GM19467 (cell line): ENCODE measurements around the gene LMF2.
A peak's percentile ranks its signal among the peaks of the same experiment; 100 is the strongest.
"Not testable (repeated sequence)": the region's sequence is repeated elsewhere in the genome, so short reads cannot be mapped to it uniquely, and the experiment has no call there.

ENCODE experiments used
- ATAC-seq: cut with Tn5 transposase; IDR thresholded peaks from one replicate; pipeline ENCODE4 v1.9.1; 2021; ENCODE audit warnings: mild to moderate bottlenecking, moderate library complexity; ENCODE audit not compliant: unreplicated experiment

LMF2 gene

DNA sequence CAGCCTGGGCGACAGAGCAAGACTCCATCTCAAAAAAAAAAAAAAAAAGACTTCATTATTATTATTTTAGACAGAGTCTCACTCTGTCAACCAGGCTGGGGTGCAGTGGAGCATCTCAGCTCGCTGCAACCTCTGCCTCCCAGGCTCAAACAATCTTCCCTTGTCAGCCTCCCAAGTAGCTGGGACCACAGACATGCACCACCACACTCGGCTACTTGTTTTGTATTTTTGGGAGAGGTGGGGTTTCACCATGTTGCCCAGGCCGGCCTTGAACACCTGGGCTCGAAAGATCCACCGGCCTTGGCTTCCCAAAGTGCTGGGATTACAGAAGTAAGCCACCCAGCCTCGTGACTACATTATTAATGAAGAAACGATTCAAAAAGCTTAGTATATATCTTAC lies 27.6 kb upstream of the LMF2 start:
- ATAC-seq = no peak

DNA sequence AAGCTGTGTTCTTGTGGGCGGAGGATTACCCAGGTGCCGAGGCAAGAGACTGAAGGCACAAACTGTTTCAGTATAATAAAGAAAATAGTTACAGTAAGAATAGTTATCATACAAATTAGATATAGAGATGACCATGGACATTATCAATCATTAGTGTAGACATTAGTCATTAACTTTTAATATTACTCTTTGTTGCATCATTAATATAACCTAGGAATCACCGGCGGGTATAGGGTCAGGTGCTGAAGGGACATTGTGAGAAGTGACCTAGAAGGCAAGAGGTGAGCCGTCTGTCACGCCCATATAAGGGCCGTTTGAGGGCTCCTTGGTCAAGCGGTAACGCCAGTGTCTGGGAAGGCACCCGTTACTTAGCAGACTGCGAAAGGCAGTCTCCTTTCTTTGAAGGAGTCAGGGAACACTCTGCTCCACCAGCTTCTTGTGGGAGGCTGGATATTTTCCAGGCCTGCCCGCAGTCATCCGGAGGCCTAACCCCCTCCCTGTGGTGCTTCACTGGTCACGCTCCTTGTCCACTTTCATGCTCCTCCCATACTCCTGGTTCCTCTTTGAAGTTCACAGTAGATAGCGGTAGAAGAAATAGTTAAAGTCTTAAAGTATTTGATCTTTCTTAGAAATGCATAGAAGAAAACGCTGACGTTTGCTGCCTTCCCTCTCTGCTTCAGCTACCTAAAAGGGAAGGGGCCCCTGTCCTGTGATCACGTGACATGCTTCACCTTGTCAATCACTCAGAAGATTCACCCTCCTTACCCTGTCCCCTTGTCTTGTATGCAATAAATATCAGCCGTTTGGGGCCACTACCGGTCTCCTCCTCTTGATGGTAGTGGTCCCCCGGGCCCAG lies 26.6 kb upstream of the LMF2 start:
- ATAC-seq = not testable (repeated sequence)

GRCh38 chr22:50532824-50533796 lies 25.6 kb upstream of the LMF2 start:
- ATAC-seq = no peak

GRCh38 chr22:50531962-50532674 lies 24.6 kb upstream of the LMF2 start:
- ATAC-seq = no peak

- ATAC-seq = peak; percentile 26
These were observed 24.1 kb upstream of the LMF2 start for GRCh38 chr22:50531546-50531961.

DNA sequence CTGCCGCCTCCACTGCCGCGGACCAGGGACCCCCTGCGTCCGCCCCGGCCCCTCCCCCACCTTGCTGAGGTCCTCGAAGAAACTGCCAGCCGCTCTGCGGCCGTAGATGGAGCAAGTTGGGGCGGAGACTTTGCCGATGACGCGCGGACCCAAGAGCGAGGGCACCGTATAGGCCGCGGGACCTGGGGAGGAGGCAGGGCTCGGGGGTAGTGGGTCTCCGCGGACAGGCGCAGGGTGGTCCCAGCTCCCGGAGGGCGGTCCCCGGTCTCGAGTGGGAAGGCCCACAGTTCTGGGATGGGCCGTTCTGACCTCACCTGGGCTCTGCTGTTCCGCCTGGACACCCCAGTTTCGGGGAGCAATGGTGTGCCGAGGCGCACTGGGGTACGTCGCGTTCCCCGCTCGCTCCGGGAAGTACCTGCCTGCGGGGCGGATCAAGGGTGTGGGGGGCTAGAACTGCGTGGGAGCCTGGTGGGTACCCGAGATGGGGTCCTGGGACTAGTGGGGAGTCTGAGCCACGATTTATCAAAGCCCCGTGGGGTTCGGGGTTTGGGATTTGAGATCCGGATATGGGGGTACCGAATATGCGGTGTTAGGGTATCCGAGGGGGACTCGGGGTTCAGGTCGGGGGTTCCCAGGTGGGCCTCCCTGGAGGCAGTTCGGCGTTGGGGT lies 23.5 kb upstream of the LMF2 start:
- ATAC-seq = peak; percentile 17

DNA sequence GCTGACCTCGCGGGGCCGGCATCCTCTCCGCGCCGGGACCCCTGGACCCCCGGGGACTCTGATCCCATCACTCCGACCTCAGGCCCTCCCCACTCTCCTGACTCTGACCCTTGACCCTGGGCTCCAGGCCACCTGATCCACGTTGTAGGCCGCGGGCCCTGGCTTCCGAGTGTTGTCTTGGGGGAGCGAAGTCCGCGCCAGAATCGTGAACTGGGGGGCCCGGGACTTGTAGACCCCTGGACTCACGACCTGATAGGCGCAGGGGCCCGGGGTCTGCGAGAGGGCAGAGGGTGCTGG lies 23.0 kb upstream of the LMF2 start:
- no peak for ATAC-seq

- ATAC-seq = no peak
These were observed 22.5 kb upstream of the LMF2 start, which contains the start of gene TYMP for GRCh38 chr22:50529897-50530579. TYMP (minus strand) TSS chr22:50530012; CDS start chr22:50529709, 303 bp downstream.

- no peak for ATAC-seq
These were observed 22.0 kb upstream of the LMF2 start for GRCh38 chr22:50529416-50529896.

DNA sequence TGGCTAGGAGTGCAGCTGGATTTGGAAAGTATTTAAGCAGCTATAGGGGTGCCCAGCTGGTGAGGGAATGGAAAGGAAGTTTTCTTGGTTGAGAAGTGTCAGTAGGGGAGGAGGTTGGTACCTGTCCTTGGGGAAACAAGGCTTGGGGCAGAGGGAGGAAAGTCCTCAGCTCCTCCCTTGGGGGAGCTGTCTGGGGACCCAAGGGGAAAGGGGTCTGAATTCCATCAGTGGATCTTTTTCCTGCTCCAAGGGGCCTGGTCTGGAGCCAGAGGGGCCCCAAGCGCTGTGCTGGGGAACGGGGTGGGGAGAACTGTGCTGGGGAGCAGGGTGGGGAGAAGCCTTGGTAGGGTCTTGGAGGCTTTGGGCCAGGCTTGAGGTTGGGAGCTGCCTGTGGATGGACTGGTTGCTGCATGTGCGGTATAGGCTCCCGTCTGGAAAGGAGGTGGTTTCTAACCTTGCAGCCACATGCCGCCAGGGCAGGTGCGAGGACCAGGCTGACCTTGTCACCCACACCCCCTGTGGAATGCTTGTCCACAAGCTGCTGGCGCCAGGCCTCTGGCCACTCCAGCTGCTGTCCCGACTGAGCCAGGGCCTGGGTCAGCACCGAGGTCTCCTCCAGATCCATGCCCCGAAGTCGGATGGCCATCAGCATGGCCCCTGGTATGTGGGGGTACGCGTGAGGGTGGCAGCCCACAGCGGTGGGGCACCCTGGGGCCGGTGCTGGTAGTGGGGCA lies 21.3 kb upstream of the LMF2 start:
- ATAC-seq = no peak

DNA sequence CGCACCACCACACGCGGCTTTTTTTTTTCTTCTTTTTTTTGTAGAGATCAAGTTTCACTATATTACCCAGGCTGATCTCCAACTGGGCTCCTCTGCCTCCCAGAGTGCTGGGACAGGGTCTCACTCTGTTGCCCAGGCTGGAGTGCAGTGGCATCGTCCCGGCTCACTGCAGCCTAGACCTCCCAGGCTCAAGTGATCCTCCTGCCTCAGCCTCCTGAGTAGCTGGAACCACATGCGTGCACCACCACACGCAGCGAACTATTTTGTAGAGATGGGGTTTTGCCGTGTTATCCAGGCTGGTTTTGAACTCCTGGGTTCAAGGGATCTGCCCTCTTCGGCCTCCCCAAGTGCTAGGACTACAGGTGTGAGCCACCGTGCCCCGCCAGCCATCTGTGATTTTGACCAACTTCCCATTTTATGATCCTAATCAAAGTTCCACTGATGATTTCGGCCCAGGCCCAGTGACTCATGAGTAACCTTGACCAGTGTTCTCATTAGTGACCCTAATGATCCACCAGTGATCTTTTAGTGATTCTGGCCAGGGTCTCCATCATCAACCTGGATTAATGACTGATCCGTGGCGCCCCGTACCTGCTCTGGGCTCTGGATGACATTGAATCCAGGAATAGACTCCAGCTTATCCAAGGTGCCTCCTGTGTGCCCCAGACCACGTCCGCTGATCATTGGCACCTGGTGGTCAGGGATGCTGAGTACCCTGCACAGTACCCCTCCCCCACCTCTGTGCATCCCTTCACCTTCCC lies 20.6 kb upstream of the LMF2 start:
- ATAC-seq = no peak

- no peak for ATAC-seq
These were observed 19.6 kb upstream of the LMF2 start for GRCh38 chr22:50526834-50527801.

DNA sequence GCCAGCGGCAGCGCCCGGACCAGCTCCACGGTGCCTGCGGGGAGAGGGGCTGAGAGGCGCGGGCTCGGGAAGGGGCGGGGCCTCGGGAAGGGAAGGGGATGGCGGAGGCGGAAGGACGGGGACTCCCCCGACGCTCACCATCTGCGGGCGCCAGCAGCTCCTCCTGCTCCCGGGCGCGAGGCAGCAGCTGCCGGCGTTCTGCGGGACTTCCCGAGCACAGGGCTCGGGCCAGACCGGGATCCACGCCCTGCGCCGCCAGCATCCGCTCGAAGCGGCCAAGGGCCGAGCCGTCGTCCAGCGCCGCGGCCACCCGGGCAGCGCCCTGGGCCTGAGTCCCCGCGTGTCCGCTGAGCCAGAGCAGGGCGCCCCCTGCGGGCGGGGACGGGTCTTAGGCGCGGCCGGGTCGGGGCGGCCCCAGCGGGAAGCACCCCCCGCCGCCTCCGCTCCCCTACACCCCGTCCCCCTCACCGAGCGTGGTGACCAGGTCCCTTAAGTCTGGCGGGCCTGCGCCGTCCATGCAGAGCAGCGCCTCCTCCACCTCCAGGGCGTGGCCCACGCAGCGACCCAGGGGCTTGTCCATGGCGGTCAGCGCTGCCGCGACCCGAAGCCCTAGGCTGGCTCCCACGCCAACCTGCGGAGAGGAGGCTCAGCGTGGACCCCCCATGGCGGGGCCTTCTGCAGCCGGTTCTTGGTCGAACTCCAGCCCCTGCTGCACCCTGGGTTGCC lies 18.8 kb upstream of the LMF2 start:
- ATAC-seq = peak; percentile 24

DNA sequence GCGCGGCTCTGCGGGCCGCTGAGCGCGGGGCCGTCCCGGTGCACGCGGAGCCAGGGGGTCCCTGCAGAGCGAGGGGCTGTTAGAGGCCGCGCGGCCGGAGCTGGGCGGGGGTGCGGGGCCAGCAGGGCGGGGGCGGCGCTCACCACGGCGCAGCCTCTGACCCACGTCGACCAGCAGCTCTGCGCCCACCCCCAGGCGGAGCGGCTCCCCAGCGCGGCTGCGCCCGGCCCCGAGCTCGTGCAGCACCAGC lies 18.3 kb upstream of the LMF2 start:
- no peak for ATAC-seq

DNA sequence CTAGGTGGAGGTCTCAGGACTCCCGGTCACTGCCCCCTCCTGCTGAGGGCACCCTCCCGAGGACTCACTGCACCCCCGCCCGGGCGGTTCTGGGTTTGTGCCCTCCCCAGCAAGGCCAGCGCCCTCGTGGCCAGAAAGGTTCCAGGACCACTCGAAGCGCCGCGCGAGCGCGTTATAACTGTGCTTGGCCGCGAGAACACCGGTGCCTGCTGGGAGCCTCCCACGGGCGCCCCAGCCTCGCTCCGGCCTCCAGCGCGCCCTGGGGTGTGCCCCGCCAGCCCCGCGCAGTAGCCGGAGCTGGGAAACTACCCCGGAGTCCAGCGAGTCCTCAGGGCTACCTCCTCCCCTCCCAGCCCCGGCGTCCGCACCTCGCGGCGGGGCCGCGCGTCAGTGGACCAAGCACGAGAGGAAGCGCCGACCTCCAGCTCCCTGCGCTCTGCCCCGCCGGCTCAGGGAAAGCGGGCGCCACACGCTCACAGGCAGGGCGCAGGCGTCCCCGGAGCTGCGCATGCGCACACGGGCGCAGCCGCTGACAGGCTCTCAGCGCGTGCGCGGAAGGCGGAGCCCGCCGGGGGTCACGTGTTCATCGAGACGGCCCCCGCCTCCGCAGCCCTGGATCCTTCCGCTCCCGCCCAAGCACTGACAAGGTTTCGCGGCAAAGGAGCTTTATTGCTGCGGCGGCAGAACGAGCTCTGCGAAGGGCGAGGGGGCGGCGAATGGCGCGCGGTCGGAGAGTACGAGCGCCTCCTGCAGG lies 17.8 kb upstream of the LMF2 start, which contains the start of gene SCO2:
Gene SCO2 (minus strand): TSS at position 495 of the 754 bp plus-strand sequence. CDS start 1,187 bp downstream, outside the sequence.
- ATAC-seq = peak; percentile 34

GRCh38 chr22:50524676-50525103 lies 17.2 kb upstream of the LMF2 start:
- ATAC-seq = no peak
